Effector memory CD8-positive, alpha-beta T cell (primary cell): ENCODE measurements around the gene CADM2.

Experiments
- ATAC-seq: fragments of 150-1000 bp; cut with Tn5 transposase; replicated peaks from 2 replicates; pipeline ENCODE4 v1.10.0; 2021; ENCODE audit warnings: mild to moderate bottlenecking, moderate library complexity
- DNase-seq, 3 experiments: peaks; one replicate each; pipeline ENCODE4 v3.0.0; 2021
- H3K27ac Mint-ChIP-seq, 2 donors: one replicate each; pipeline ENCODE4 v1.8.0; 2022; ENCODE audit warnings: mild to moderate bottlenecking in 2 of 2, mixed read lengths in 2 of 2, moderate library complexity in 2 of 2
- H3K27me3 Mint-ChIP-seq, 2 donors: one replicate each; pipeline ENCODE4 v1.8.0; 2022; ENCODE audit warnings: mixed read lengths in 2 of 2
- H3K36me3 Mint-ChIP-seq: one replicate; pipeline ENCODE4 v1.8.0; 2022; ENCODE audit warnings: mild to moderate bottlenecking, moderate library complexity, mixed read lengths; ENCODE audit not compliant: insufficient read depth
- H3K4me1 Mint-ChIP-seq, 2 donors: one replicate each; pipeline ENCODE4 v1.8.0; 2022; ENCODE audit warnings: low read depth in 2 of 2, mixed read lengths in 2 of 2
- H3K4me3 Mint-ChIP-seq, 2 donors: one replicate each; pipeline ENCODE4 v1.8.0; 2022; ENCODE audit warnings: mild to moderate bottlenecking in 2 of 2, mixed read lengths in 2 of 2, moderate library complexity in 2 of 2
- H3K9me3 Mint-ChIP-seq, 2 donors: one replicate each; pipeline ENCODE4 v1.8.0; 2022; ENCODE audit warnings: mixed read lengths in 2 of 2

The CADM2 gene

DNA sequence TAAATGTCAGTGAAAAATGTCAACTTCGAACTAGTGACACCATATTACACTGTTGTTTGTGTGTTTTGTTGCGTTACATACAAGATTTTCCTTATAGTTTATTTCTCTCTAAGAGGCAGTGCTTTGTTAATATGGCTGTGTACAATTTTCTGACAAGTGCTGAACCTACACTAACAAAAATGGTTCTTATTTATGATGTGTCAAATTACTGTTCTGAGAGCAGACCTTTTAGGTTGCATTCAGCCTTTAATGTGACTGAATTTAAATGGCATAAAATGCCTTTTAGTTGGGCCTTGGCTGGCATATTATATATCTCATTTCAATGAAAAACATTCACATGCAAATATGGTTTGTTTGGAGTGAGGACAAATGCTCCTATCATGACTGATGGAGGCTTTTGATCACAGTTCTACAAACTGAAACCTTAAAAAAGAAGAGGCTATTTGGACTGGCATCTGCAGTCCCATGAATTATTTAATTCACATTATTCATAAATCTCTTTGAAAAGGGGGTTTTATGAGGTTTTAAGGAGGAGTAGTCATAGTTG is 750.6 kb downstream of the CADM2 start:
- Mint-ChIP-seq H3K4me1 (no peaks in the 10 kb centered on the region), H3K27me3 (no peaks in the 10 kb centered on the region), H3K27ac (no peak overlapping the region), H3K9me3 (peaks cover 5 to 7% of the 10 kb centered on the region in 2 donors), H3K4me3 (no peak overlapping the region), H3K36me3 (no peaks in the 10 kb centered on the region)
- ATAC-seq (no peak), DNase-seq (no peak)

DNA sequence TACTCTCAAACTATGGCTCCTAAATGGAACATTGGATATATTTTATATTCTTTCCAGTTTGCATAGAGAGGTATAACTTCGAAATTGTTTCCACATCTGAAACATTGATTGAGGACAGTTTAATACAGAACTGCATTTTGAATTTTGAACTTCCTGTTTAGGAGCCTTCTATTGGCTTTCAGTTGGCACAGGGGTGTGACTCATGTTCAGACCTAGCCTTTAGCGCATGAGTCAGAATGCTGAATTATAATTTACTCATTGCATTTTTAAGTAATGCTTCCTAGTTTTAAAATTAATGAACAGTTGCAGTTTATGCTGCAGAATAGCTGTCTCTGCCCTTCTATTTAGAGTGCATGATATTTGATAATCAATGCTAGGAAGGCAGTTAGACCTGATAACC is 751.7 kb downstream of the CADM2 start:
- no peak for ATAC-seq
- Mint-ChIP-seq H3K27ac (no peak overlapping the region), H3K27me3 (no peaks in the 10 kb centered on the region), H3K36me3 (no peaks in the 10 kb centered on the region), H3K4me3 (no peak overlapping the region), H3K4me1 (no peaks in the 10 kb centered on the region), H3K9me3 (peaks cover 5 to 7% of the 10 kb centered on the region in 2 donors)
- DNase-seq, result no peak

DNA sequence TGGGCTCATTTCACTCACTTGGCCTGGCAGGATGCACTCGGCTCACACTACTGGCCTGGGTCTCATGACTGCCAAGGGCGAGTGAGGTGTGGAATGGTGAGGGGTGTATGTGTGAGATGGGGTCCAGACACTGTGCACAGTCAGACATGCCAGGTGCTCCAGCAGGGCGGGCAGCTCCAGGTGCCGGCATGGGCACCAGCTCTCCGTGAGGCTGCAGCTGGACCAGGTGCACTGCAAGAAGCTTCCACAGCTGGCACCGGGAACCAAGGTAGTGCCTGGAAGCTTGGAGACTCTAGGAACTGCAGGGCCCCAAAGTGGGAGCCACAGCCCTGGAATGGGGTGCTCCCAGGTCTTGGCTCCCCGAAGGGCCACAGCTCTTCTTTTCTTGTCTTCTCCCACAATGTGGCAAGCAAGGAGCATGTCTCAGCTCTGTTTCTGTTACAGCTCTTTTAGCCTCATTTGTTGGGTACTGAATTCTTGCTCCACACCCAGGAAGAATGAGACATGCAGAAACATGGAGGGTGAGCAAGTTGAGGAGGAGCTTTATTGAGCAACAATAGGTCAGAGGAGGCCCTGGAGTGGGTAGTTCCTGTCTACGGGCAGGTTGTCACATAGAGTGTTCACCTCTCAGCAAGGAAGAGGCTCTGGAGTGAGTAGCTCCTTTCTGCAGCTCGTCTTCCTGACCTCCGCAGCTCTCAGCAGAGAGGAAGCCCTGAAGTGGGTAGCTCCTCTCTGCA is 762.8 kb downstream of the CADM2 start:
- Mint-ChIP-seq H3K27me3 (no peaks in the 10 kb centered on the region), H3K4me1 (no peaks in the 10 kb centered on the region), H3K36me3 (no peaks in the 10 kb centered on the region), H3K9me3 (peaks cover 0 to 2% of the 10 kb centered on the region in 2 donors), H3K4me3 (no peak overlapping the region), H3K27ac (no peak overlapping the region)
- ATAC-seq (no peak), DNase-seq (no peak)

DNA sequence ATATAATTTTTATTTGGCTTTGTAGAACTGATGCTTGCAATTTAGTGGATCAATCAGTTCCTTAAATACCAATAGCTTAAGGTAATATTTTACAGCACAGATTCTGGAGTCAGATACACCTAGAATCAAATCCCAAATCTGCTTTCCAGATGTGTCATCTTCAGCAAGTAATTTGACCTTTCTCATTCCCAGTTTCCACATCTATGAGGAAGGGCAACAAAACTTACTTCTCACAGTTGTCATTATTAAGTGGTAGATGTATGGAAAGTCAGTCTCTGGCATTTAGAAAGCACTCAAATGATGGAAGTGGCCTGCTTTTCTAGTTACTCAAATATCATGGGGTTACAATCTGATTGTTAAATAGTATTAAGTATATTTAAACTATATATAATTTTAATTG is 767.0 kb downstream of the CADM2 start:
- DNase-seq (no peak), ATAC-seq (no peak)
- Mint-ChIP-seq H3K36me3 (no peaks in the 10 kb centered on the region), H3K27ac (no peak overlapping the region), H3K4me3 (no peak overlapping the region), H3K27me3 (no peaks in the 10 kb centered on the region), H3K9me3 (peaks cover 0 to 5% of the 10 kb centered on the region in 2 donors), H3K4me1 (no peaks in the 10 kb centered on the region)

DNA sequence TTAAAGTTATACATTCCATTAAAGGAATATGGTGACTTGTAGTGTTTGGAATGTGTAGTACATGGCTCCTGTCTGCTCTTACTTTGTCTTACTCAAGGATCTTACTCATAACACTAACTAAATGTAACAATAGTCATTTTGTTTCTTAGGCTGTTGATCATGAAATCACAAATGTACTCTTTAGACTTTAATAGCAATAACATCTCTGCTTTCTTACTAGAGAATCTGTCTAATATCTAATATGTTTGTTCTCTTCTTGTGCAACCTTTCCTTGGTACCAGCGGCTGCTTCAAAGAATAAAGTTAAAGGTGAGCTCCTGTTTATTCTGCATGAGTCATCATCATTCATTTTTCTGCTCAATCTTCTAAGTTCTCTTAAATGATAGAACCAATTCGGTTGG is 767.5 kb downstream of the CADM2 start:
- Mint-ChIP-seq H3K4me1 (no peaks in the 10 kb centered on the region), H3K9me3 (peaks cover 0 to 5% of the 10 kb centered on the region in 2 donors), H3K4me3 (no peak overlapping the region), H3K36me3 (no peaks in the 10 kb centered on the region), H3K27ac (no peak overlapping the region), H3K27me3 (no peaks in the 10 kb centered on the region)
- no peak for DNase-seq
- ATAC-seq, result no peak

DNA sequence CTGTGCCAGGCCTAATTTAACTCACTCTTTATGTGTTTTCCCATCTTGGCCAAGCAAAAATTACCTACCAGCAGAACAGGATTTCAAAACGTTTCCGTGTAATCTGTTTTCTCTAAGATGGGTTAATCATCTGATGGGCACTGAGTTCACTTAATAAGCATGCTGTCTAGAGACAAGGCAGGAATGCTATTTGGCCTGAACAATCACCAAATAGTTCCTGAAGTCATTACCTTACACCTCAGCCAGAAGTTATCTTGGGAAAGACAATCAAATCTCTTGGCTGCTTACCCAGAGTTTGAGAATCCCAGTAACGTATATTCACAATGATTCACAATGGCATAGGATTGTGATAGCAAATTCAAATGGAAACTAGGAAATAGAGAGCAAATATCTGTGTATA is 779.1 kb downstream of the CADM2 start:
- Mint-ChIP-seq H3K4me3 (no peak overlapping the region), H3K36me3 (peaks cover under 1% of the 10 kb centered on the region), H3K27me3 (no peaks in the 10 kb centered on the region), H3K27ac (no peak overlapping the region), H3K4me1 (no peaks in the 10 kb centered on the region), H3K9me3 (peaks cover 14% of the 10 kb centered on the region in 2 donors)
- no peak for DNase-seq
- ATAC-seq, result no peak

DNA sequence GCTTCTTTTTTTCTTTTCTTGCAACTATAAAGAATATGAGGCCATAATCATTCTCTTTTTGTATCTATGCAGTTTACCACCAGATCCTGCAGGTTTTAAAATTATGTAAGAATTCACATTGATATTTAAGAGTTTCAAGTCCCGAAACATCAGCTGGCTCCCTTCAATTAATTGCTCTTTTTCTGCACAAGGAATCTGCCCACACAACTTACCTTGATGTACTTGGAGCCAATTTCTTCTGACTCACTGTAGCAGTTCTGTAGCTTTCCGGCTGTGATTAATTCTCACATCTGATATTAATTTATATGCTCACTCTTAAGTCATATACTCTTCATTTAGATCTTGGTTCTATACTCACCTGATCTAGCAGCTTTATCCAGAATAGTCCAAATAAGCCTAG is 781.8 kb downstream of the CADM2 start:
- ATAC-seq (no peak), DNase-seq (no peak)
- Mint-ChIP-seq H3K27me3 (no peaks in the 10 kb centered on the region), H3K27ac (no peak overlapping the region), H3K36me3 (peaks cover 4% of the 10 kb centered on the region), H3K4me1 (no peaks in the 10 kb centered on the region), H3K9me3 (peaks cover 13 to 17% of the 10 kb centered on the region in 2 donors), H3K4me3 (no peak overlapping the region)

DNA sequence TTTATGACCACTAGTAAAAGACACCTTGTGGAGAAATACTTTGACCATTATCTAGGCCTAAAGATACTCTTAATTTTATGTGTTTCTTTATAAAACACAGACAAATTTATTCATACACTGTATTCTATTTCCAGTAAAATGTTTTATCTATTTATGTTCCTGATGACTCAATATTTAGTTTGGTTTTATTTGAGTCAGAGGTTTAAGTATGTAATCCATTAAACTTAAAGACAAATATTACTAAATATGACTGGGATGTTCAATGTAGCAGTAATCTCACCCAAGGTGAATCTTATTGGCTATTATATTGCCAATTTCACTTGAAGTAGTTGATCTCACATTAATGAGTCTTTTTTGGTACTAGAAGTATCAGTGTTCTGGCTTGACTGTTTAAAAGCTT is 799.7 kb downstream of the CADM2 start:
- H3K4me3 Mint-ChIP-seq, result no peak overlapping the region

DNA sequence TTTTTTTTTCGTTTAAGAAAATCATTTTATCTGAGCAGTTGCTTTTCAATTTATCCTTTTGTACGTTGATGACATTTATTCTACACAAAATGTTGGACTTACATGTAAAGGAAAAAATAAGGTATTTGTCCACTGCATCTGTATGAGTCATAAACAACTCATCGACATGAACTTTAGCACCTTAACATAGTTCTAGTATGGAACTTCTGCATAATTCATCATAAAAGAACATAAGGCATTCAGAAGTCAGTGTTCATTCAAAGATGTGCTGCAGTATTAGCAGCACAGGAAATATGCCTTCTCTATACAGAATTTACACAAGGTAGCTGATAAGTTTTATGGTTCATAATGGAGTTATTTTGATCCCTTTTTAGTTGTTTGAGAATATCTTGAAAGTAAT is 801.6 kb downstream of the CADM2 start:
- Mint-ChIP-seq H3K4me3 (no peak overlapping the region), H3K36me3 (no peaks in the 10 kb centered on the region), H3K9me3 (peaks cover 8 to 22% of the 10 kb centered on the region in 2 donors), H3K27me3 (no peaks in the 10 kb centered on the region), H3K27ac (no peak overlapping the region), H3K4me1 (no peaks in the 10 kb centered on the region)
- DNase-seq (no peak), ATAC-seq (no peak)

More for the DNA sequence above, 799.7 kb downstream of the CADM2 start:
- no peaks in the 10 kb centered on the region for H3K4me1 Mint-ChIP-seq
- DNase-seq (no peak), ATAC-seq (no peak)
- no peaks in the 10 kb centered on the region for H3K27me3 Mint-ChIP-seq
- peaks cover 12 to 22% of the 10 kb centered on the region in 2 donors for H3K9me3 Mint-ChIP-seq
- no peaks in the 10 kb centered on the region for H3K36me3 Mint-ChIP-seq
- no peak overlapping the region for H3K27ac Mint-ChIP-seq

DNA sequence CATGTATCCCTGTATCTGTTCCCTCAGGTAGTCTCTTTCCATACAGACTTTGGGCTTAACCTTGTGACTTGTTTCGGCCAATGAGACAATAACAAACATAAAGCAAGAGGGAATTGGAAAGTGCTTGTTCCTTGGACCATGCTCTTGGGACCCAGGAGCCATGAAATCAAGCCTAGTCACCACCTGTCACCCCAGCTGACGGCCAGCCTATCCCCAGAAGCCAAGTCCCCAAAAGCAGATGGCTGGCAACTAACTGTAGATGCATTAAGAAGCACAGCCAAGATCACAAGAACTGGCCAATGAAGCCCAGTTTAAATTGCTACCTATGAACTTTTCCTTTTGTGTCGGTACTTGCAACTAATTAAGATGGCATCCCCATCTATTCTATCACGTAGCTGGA is 822.0 kb downstream of the CADM2 start:
- no peaks in the 10 kb centered on the region for H3K36me3 Mint-ChIP-seq
- peaks cover 9 to 17% of the 10 kb centered on the region in 2 donors for H3K9me3 Mint-ChIP-seq
- H3K4me3 Mint-ChIP-seq, result no peak overlapping the region
- no peaks in the 10 kb centered on the region for H3K4me1 Mint-ChIP-seq
- ATAC-seq (no peak), DNase-seq (no peak)
- H3K27ac Mint-ChIP-seq, result no peak overlapping the region
- no peaks in the 10 kb centered on the region for H3K27me3 Mint-ChIP-seq

DNA sequence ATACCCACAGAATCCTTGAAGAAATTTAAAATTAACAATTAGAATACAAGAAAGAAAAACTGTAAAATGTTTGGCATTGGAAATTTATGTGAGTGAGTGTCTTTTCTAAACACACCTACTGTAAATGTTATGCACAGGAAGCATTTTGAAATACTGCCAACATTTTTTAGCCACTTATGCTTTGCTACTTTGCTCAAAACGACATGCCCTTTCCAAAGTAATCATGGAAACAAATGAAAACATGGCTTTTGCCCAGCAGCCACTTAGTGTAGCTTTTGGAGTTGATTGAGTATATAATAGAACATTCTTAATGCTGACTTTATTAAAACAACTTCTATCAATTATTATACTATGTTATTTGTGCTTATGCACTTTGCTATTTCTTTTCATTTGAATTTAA is 823.0 kb downstream of the CADM2 start:
- Mint-ChIP-seq H3K27ac (no peak overlapping the region), H3K36me3 (no peaks in the 10 kb centered on the region), H3K4me3 (no peak overlapping the region), H3K4me1 (no peaks in the 10 kb centered on the region), H3K27me3 (no peaks in the 10 kb centered on the region), H3K9me3 (peaks cover 9 to 17% of the 10 kb centered on the region in 2 donors)
- DNase-seq, result no peak
- ATAC-seq, result no peak

DNA sequence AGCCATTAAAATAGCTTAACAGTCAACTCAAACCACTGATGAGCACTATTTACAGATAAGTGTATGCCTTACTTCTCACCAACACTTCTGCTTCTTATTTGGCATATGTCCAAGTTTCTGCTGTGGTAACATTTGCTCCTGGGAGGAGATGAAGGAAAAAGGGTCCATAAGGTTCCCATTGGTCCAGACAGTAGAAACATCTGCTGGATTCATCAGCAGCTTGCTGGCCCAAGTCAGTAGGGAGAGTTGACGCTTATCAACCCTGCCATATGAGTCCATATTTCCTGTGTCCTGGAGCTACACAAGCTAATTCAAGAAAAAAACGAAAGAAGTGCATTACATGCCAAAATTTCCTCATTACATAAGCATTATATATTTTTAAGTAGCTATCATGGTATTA is 824.5 kb downstream of the CADM2 start:
- Mint-ChIP-seq H3K27me3 (no peaks in the 10 kb centered on the region), H3K4me3 (no peak overlapping the region), H3K9me3 (peaks cover 4 to 9% of the 10 kb centered on the region in 2 donors), H3K4me1 (no peaks in the 10 kb centered on the region), H3K36me3 (no peaks in the 10 kb centered on the region), H3K27ac (no peak overlapping the region)
- DNase-seq (no peak), ATAC-seq (no peak)

DNA sequence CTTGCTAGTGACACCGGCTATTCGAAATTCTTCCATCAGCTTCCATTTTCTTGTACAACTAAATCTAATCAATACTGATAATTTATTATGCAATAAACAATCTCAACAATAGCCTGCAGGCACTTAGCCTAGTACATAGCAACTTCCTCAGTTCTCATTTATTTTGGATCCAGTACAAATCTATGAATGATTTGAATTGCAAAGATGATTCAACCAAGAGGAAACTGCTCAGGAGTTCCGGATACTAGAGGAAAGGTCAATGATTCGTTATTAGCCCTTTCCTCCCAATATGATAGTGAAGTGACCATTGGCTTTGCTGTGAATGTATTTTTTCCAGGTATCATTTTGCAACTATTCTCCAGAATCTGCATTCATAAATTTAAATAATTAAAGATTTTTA is 827.0 kb downstream of the CADM2 start:
- DNase-seq (no peak), ATAC-seq (no peak)
- peaks cover under 1 to 3% of the 10 kb centered on the region in 2 donors for H3K9me3 Mint-ChIP-seq
- no peaks in the 10 kb centered on the region for H3K4me1 Mint-ChIP-seq
- no peak overlapping the region for H3K27ac Mint-ChIP-seq
- no peak overlapping the region for H3K4me3 Mint-ChIP-seq
- H3K27me3 Mint-ChIP-seq, result no peaks in the 10 kb centered on the region
- H3K36me3 Mint-ChIP-seq, result no peaks in the 10 kb centered on the region

DNA sequence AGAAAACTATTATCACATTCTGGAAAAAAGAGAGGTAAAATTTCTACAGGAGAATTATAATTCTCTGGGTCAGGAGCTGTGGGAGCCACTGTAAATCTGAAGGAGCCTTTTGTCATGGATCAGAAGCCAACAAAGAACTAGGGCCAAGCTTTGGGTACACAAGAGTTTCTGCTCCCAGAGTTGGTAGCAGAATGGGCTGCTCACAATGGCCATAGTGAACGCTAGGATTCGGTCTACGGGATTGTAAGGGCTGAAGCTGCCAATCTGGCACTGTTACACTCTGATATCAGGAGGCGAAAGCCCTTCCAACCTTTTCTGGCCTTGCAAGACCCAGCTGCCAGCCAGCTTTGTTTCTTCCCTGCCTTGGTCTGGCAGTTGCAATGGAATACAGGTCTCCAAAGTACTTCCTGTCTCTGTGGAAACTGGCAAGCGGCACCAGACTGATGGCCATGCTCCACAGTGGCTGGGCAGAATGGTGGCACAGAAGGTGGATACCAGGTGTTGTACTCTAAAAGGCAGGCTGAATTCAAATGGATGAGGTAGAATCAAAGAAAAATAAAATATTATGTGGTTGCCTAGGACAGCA is 831.7 kb downstream of the CADM2 start:
- ATAC-seq, result no peak
- H3K4me3 Mint-ChIP-seq, result no peak overlapping the region
- H3K36me3 Mint-ChIP-seq, result no peaks in the 10 kb centered on the region
- H3K9me3 Mint-ChIP-seq, result peaks cover 0 to 8% of the 10 kb centered on the region in 2 donors
- DNase-seq, result no peak
- no peak overlapping the region for H3K27ac Mint-ChIP-seq
- no peaks in the 10 kb centered on the region for H3K4me1 Mint-ChIP-seq
- H3K27me3 Mint-ChIP-seq, result no peaks in the 10 kb centered on the region
